HG02623 (cell line): ENCODE measurements around the gene FGF5.
"Not testable (repeated sequence)": the region's sequence is repeated elsewhere in the genome, so short reads cannot be mapped to it uniquely, and the experiment has no call there.

Source experiments
- ATAC-seq: cut with Tn5 transposase; IDR thresholded peaks from one replicate; pipeline ENCODE4 v1.9.1; 2021; ENCODE audit warnings: moderate library complexity; ENCODE audit not compliant: unreplicated experiment

Gene FGF5

DNA sequence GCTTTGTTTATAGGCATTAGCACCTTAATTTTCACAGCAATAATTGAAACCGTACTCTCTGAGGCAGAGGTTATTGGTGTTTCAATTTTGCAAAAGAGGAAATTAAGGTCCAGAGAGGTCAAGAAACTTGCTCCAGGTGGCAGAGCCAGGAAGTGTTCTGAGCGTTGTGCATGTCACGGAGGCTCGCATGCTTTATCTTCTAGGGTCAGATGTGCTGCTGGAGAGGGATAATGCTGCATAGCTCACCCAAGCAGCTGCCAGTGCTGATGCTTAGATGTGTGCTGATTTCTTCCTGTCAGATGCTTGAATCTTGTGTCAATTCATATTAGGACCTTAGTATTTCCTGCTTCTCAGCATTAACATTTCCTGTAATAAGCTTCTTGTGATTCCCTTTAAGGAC, 13.0 kb upstream of the FGF5 start:
- no peak for ATAC-seq

DNA sequence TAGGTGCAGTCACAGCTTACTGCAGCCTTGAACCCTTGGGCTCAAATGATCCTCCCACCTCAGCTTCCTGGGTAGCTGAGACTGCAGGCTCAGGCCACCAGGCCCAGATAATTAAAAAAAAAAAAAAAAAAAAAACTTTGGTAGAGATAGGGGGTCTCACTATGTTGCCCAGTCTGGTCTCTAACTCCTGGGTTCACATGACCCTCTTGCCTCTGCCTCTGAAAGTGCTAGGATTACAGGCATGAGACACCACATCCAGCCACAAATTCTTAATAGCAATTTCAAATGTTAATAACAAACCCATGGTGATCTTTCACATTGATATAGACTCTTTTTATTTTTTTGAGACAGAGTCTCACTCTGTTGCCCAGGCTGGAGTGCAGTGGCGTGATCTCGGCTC, 12.3 kb upstream of the FGF5 start:
- ATAC-seq = no peak

DNA sequence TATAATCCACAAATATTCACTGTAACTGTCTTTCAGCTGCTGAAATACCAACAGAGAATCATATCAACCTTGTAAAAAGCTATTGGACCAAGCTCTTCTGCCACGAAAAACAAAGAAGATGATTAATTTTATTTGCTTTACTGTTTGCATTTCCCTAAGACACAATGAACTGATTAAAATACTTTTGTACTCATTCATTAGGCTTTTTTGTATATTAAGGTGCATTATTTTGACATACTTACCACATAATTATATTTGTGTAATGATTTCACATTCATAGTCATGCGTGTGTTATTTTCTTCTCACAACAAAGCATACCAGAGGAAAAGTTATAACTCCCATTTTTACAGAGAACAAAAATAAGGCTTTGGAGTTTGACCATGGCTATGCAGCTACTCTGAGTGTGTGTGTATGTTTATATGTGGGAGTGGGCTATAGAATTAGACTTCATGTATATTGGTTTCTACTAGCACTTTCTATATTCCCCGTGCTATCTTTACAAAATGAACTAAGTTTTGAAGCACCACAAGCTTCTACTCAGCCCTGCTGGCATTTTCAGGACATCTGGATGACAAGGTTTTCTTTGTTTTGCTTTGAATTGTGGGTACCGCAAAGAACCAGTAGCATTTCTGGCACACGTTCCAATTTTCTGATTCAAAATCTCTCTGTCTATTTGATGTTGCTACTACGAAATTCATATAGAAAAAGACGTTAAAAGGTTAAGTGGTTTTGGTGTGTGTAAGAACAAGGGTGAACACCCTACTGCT, 11.0 kb upstream of the FGF5 start:
- ATAC-seq = no peak

DNA sequence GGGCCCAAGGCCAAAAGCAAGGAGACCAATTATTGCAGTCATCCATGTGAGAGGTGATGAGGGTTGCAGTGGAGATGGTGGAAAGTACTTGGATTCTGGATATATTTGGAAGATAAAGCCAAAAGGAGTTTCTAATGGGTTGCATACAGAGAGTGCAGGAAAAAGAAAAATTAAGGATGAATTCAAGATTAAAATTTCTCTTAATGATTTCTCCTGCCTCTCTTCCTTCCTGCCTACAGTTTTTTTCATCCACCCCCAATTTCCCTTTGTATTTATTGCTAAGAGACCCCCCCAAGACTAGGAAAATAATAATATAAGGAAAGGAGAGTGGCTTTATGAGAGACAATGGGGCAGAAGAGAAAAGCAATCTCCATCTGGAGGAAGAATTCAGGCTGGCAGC, 8.6 kb upstream of the FGF5 start:
- ATAC-seq = no peak

DNA sequence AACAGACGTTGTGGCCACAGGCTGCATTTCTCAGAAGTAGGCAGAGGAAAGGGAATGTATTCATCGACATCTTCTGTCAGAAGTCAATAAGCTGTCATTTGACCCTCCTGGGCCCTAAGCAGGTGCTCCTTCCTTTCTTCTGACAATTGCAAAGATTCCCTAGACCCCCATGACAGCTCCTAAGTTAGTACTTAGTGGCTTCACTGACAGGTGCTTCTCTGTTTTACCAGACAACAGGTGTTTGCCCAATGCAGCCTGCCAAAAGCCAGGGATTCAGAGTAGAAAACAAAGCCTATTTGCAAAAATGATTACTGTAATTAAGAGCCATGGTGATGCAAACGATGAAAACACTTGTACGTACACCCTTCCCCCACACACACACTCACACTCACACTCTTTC, 7.5 kb upstream of the FGF5 start:
- no peak for ATAC-seq

DNA sequence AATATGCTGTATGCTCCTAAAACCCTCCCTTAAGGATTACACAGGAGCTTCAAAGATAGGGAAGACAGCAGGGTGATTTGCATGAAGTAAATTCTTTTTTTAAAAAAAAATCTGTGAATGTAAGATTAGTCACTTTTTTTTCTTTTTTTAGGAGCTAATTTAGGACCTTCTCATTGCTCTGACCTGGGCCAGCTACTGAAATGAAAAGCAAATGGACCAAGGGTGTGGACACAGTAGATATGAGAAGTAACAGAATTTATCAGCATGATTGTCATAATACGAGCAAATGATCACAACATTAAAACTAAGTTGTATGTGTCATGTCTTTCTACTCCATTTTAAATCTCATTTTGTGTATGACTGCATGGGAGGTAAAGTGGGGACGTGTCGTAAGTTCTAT, 6.6 kb upstream of the FGF5 start:
- ATAC-seq = no peak

DNA sequence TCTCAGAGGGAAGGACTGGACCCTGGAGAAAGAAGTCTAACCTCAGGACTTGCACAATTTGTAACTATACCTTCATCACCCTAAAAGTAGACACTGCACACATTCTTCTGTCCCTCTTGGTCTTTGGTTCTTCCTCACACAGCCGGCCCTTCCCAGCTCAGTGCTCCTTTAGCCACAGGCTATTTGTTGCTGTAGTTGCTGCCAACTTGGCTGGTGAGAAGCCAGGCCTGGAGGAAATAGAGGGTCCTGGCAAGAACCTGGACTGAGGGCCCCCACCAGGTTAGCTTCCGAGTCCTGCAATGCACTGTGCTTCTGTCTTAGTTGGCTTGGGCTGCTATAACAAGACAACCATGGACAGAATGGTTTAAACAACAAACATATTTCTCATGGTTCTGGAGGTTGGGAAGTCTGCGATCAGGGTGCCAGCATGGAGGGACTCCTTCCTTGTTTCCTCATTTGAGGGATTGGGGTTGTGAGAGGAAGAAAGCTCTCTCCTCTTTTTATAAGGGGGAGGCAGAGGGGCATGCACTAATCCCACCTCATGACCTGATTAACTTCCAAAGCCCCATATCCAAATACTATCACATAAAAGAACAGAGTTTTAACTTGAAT, 4.4 kb upstream of the FGF5 start:
- no peak for ATAC-seq

DNA sequence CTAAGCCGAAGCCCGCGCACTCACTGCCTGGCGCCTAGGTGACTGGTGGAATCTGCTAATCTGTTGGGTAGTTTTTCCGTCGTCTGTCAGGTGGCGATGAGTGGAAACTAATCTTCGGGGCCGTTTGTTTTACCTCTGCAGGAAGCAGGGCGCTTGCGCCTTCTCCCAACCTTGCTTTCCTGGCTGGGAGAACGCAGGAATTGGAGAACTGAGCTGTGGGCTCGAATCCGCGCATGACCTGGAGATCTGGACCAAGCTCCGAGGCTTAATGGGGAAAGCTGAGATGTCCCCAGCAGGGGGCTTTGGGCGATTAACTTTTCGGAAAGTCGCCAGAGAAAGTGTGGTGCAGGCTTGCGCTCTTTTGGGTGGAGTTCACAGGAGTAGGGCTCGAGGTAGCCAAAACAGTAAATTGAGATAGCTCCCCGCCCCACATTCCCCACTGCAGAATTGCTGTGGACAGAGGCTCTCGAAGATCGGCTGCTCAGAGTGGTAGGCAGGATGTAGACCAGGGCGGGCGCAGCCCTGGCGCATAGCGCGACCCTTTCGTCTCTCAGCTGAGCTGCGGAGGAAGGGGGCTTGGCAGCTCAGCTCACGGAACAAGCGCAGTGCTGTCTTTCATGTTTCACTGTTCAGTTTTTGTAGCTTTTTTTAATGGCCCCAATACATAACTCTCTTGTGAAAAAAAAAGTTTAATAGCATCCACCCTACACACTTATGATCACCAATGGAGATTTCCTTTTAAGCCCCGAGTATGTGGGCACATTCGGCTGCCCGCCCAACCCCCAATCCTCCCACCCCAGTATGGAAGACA, 2.7 kb upstream of the FGF5 start:
- ATAC-seq = no peak

DNA sequence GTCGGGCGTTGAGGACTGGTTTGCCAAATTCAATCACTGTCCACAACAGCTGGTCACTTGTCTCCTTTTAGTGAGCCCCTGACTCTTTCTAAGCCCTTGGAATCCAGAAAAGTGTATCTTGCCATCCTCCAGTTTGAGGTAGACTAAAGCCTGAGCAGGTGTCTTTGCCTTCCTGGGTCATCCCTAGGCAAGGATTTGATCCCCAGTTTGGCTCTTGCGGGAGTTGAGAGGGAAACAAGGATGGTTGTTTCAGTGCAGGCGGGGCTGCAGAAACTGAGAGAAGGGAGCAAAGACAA, 2.2 kb upstream of the FGF5 start:
- no peak for ATAC-seq

DNA sequence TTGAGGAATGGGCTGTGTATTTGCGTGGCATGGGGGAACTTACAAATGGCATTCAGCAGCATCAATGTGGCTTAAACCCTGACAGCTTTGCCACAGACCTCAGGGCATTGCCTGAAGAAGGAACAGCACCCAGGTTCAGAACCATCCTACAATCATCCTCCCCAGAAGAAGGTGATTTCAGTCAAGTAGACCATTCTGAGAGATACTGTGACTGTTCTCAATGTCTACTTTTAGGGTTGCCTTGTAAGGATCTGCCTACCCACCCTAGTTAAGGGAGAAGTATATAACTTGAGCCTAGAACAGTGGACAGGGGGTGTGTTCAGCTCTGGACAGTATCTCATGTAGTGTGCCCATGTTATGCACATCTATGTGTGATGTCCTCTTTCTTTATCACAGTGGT, 1.6 kb upstream of the FGF5 start:
- ATAC-seq = no peak

DNA sequence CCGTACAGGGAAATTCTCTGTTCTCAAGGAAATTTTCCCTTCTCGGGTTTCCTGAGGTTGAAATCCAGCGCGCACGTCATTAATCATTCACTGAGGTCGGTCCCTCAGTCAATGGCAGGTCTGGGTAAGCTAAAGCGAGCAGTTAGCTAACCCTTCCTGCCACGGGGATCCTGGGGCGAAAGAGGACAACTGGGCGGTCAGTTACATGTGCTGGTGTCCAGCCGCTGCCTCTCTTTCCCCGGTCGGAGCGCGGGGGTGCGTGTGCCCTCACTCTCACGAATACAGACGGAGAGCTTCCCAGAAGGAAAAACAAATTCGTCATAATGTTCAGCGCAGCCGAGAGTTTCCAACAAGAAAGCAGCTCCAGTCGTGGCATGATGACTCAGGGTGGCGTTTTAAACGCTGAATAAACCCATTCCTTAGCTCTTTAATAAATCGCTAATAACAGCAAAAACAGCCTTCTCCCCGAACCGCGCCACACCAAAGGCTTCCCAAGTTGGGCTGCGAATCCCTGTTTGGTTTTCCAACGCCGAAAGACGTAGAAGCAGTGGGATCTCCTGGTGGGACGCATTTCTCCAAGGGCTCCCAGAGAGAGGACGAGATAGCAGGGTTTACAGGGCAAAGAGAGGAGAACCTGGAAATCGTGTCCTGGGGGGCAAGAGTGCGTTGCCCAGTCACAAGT, 752 bp upstream of the FGF5 start:
- ATAC-seq = no peak

DNA sequence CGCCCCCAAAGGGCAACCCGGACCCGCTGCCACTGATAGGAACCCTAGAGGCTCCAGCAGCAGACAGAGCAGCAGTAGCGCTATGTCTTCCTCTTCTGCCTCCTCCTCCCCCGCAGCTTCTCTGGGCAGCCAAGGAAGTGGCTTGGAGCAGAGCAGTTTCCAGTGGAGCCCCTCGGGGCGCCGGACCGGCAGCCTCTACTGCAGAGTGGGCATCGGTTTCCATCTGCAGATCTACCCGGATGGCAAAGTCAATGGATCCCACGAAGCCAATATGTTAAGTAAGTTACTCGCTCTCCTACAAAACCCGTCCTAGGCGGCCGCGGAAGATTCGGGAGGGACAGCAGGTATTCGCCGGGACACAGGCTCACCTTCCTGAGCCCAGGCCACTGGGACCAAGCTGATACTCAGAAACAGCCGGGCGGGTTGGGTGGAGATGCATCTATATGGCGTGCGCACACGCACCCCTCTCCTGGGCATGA, 477 bp downstream of the FGF5 start:
- no peak for ATAC-seq

DNA sequence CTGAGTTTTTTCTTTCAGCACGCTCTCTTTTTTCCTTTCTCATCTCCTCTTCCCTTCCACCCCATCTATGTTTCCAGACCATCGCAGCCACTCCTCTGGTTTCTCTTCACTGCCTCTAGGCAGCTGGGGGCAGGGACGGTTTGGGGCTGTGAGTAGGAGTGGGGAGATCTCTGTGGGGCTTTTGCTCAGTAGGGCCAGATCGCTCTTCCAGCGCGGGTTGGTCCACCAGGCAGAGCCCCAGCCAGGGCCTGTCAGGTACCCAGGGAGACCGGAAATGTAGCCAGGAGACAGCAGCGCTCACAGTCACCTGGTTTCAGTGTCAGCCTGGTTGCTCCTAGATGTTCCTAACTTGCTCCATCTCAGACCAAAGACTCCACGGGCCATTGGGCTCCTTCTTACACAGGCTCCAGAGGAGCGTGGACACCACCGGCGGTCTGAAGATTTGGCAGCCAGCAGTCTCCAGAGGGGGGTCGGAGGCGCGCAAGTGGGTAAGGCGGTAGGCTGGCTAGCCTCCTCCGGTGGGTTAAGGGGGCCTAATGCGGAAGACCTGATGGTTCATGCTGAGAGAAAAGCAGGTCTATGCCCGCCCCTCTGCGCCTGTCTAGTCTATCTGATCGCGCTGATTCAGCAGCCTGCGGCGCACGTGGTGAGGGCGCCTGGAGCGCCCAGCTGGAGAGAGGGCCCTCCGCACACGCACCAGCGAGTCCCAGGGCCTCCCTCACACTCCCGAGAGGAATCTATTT, 1.8 kb downstream of the FGF5 start:
- ATAC-seq = no peak

DNA sequence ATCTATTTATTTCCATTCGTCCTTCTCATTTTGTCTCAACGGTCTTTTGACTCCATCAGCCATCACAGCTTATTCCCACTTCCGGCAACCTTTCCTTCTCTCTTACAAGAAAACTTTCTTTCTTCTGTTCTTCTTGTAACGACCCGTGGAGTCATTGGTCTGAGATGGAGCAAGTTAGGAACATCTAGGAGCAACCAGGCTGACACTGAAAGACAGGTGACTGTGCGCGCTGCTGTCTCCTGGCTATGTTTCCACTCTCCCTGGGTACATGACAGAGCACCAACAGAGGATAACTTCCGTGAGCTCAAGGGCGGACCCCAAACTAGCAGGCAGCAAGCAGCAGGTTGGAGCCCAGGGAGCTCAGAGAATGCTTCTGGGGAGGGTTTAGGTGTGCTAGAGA, 2.5 kb downstream of the FGF5 start:
- ATAC-seq = no peak

DNA sequence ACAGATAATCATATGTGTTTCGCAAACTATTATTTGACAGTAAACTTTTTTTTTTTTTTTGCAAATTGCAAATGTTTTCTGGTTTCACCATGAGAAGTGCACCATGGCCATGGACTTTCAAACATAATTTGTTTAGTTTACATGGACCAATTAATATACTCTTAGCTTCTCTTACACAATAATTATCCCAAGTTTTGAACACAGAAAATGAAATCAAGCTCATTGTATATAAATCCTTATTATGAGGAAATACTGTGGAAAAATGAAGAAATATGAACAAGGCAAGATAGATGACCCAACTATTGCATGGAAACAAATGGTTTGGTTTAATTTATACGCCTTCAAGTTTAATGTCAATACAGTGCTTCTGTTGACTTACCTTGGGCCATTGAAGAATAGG, 3.9 kb downstream of the FGF5 start:
- no peak for ATAC-seq

DNA sequence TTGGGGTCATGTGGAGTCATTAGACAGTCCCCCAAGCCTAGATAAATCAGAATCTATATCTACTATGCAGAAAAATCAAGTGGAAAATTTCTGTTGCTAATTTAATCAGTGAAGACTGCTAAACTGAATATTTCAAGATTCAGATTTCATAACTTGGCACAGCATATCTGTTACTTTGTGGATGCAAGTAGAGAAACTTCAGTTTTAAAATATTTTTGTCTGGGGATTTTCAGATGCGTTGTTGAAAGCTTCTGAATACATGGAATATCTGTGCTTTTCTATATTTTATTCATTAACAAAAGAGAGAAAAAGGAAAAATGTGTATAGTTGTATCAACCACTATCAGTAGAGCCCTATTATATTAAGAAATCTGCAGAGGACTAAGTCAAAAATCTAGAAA, 4.4 kb downstream of the FGF5 start:
- no peak for ATAC-seq

DNA sequence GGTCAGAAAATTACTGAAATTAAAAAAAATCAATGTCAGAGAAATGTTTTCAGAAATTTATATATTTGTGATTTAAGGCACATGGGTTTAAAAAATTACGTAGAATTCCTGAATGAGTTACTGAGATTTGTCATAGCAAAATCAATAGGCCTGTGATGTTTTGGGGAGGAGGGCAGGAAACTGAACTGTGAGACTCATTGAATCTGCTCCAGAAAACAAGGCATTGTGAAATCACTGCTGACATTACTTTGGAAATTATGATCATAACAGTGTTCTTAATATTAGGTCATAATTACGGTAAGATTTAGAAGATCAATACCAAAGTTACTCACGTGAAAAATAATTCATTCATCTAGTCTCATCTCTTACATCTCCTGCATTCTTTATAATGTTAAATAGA, 5.3 kb downstream of the FGF5 start:
- no peak for ATAC-seq

DNA sequence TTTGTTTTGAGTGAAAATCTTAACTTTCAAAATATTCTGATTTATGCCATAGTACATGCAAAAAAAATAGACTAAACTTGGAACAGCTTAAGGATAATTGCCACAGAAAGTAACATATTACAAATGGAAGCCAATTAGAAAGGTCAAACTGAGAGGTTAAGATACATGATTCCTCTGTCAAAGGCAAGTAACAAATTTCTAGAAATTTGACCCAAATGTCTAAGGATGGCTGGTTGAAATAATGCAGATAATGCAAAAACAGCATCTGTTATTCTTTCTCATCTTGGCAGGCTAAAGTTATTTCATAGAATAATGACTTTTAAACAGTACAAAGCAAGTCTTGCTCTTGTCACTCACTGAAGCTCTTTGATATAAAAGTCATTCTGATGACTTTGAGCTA, 10.5 kb downstream of the FGF5 start:
- ATAC-seq = no peak

DNA sequence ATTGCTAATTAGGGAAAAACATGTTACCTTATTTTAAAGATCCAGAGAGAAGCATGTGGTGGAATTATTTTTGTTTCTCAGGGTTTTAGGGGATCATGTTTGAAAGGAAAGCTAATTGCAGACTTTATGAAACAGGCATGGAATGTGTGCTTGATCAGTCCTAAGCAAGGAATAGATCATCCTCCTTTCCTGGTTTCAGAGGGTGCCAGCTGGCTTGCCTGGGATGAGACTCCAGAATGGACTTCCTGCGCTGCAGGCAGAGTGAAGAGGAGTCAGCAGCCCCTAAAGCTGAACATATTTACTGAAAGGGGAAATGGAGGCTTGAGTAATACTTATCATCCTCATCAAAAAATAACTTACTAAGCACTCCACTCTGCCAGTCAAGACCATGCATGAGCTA, 13.3 kb downstream of the FGF5 start:
- ATAC-seq = no peak

DNA sequence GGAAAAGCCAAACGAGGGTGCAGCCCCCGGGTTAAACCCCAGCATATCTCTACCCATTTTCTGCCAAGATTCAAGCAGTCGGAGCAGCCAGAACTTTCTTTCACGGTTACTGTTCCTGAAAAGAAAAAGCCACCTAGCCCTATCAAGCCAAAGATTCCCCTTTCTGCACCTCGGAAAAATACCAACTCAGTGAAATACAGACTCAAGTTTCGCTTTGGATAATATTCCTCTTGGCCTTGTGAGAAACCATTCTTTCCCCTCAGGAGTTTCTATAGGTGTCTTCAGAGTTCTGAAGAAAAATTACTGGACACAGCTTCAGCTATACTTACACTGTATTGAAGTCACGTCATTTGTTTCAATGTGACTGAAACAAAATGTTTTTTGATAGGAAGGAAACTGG, 20.0 kb downstream of the FGF5 start:
- ATAC-seq = no peak

DNA sequence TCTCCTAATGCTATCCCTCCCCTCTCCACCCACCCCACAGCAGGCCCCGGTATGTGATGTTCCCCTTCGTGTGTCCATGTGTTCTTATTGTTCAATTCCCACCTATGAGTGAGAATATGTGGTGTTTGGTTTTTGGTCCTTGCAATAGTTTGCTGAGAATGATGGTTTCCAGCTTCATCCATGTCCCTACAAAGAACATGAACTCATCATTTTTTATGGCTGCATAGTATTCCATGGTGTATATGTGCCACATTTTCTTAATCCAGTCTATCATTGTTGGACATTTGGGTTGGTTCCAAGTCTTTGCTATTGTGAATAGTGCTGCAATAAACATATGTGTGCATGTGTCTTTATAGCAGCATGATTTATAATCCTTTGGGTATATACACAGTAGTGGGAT, 24.2 kb downstream of the FGF5 start:
- ATAC-seq = not testable (repeated sequence)
